ENCODE measurements around the gene SGO1. TPM values are rescaled to one million over a fixed set of nuclear protein-coding genes. Genes with fewer than 3 reads are reported as not detected.

The SGO1 gene
- 1 to 10 TPM; 1.6 to 6.6 (median 2.1) TPM for total RNA-seq
- long read RNA-seq, donor 1, result 0 reads
- long read RNA-seq, donor 2, partial matches to known transcripts, result 3 of 5 reads
- long read RNA-seq, donor 2, other reads (novel, unspliced or antisense), result 2 of 5 reads

DNA sequence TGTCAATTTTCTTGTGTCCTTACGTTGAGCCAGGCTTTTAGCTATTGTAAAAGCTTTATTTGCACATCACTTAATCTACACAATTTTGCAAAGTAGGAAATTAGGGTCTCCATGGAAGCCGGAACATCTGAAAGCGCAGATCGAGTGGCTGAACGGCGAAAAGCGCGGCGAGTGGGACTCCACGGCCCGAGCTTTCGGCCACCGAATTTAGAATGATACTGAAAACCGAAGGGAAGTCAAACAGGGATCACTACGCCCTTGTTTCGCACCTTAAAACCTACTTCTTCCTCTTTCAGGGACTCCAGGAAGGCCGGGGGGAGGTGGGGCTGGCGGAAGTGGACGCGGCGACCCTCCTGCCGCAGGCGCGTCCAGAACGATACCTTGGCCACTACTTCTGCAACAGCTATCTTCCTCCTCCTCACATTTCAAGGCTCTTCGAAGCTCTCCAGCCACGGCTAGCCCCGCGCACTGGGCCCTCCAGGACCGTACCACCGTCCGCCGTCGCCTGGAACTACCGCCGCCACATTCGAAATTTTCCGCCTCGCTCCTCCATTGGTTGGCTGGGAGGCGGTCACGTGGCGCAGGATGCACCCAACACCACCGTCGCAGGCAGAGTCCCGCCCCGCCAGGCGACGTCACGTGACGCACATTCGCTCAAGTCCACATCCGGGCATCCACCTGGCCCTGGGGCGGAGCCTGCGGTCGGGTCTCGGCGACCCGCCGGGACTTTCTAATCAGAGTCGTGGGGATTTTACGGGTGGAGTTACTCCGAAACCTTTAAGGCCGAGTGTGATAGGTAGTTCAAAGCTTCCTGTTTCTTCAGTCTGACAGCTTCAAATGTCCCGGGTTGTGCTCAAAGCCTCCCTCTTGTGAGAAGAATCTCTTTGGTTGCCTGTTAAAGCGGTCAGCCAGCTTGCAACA is at the start of gene SGO1:
TSS of gene SGO1 (minus strand) at position 528 of the 921 bp plus-strand sequence. CDS start 2,179 bp downstream, outside the sequence.
- Histone ChIP-seq H3K4me3 (peak within 1 kb of the TSS; percentile 52), H3K4me1 (ENCODE audit: low read depth) (peaks cover 13% of the 10 kb centered on the region), H3K36me3 (ENCODE audit: low read depth) (no peaks in the 10 kb centered on the region), H3K9me3 (no peaks in the 10 kb centered on the region)
- peak; percentile 100 for DNase-seq
- TF ChIP-seq, protein P1, sequence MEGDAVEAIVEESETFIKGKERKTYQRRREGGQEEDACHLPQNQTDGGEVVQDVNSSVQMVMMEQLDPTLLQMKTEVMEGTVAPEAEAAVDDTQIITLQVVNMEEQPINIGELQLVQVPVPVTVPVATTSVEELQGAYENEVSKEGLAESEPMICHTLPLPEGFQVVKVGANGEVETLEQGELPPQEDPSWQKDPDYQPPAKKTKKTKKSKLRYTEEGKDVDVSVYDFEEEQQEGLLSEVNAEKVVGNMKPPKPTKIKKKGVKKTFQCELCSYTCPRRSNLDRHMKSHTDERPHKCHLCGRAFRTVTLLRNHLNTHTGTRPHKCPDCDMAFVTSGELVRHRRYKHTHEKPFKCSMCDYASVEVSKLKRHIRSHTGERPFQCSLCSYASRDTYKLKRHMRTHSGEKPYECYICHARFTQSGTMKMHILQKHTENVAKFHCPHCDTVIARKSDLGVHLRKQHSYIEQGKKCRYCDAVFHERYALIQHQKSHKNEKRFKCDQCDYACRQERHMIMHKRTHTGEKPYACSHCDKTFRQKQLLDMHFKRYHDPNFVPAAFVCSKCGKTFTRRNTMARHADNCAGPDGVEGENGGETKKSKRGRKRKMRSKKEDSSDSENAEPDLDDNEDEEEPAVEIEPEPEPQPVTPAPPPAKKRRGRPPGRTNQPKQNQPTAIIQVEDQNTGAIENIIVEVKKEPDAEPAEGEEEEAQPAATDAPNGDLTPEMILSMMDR (IDR thresholded peaks at IDR 0.05), result peak; percentile 6
- intact Hi-C loops (cut with DNase I, micrococcal nuclease), result no loop called here
- ATAC-seq, result peak; percentile 99

DNA sequence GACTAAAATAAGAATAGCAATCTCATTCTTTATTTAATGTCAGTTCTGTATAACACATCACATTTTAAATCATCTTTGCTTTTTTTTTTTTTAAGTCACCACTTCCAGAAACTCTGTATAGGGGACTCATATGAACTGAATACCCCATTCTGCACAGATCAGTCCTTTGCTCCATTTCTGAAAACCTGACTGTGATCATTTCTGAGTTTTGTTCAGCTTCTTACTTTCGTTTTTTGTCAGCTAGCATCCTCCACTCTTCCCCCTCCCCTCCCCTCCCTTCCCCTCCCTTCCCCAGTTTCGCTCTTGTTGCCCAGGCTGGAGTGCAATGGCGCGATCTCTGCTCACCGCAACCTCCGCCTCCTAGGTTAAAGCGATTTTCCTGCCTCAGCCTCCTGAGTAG is 49.8 kb upstream of the SGO1 start:
- H3K4me1 ChIP-seq (ENCODE audit: low read depth), result no peaks in the 10 kb centered on the region
- TF ChIP-seq, protein P1 (IDR thresholded peaks at IDR 0.05), result no peak
- H3K9me3 ChIP-seq, result no peaks in the 10 kb centered on the region
- intact Hi-C loops (cut with DNase I, micrococcal nuclease), result no loop called here
- no peak overlapping the region for H3K4me3 ChIP-seq
- ATAC-seq, result no peak
- H3K36me3 ChIP-seq (ENCODE audit: low read depth), result no peaks in the 10 kb centered on the region
- no peak for DNase-seq

DNA sequence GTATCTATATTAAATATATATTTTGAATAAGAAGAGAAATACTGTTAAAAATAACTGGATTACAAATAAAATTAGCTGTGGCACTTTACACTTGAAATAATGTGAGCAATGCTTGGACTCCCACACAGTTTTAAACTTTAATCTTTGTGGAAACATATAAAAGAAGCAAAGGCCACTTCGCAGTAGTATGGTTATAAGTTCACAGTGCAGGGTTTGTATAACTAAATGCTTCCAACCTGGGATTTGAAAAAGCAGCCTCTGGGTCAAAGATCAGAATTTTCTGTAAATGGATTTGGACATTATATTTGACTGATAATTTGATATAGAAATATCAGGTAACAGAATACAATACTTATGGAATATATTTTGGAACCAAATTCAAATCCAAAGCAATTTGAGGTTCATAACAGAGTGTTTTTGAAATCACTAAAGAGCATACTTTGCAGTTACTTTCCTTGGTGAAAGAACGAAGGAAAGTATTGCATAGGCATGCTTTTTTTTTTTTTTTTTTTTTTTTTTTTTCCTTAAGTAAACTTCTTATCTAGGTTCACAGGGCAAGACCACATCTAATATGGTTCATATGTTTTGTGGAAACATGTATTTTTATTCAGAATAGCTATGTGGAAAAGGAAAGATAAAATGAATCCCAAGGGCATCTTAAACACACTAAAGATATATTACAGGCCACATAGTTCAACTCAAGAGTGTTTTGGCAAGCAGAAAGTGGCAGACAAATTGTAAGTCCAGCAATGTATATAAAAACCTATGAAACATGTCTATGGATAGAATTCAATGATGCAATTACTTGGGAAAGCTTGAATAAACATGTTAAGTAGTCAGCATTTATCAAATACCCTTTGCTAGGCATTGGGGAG is 47.1 kb upstream of the SGO1 start:
- TF ChIP-seq, protein P1 (IDR thresholded peaks at IDR 0.05), result no peak
- Histone ChIP-seq H3K4me1 (ENCODE audit: low read depth) (no peaks in the 10 kb centered on the region), H3K36me3 (ENCODE audit: low read depth) (no peaks in the 10 kb centered on the region), H3K9me3 (no peaks in the 10 kb centered on the region), H3K4me3 (no peak overlapping the region)
- ATAC-seq, result no peak
- no peak for DNase-seq
- intact Hi-C loops (cut with DNase I, micrococcal nuclease), result no loop called here

DNA sequence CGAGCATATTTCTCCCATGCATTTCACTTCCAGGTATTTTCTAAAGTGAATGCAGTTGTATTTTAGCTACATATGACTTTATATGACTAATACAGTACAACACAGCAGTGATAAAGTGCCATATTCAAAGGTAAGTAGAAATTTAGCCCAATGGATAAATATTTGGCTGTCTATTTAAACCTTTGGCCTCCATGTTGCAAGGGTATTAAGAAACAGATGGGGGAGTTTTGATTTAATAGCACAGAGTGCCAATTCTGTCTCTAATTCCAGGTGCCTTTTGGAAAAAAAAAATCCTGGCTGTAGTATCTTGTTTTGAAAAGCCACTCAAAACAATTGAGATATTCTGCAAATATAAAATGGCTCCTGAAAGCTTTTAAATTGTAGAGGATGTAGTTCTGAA is 44.9 kb upstream of the SGO1 start:
- DNase-seq (no peak), ATAC-seq (no peak)
- Histone ChIP-seq H3K9me3 (no peaks in the 10 kb centered on the region), H3K4me1 (ENCODE audit: low read depth) (no peaks in the 10 kb centered on the region), H3K4me3 (no peak overlapping the region), H3K36me3 (ENCODE audit: low read depth) (no peaks in the 10 kb centered on the region)
- intact Hi-C loops (cut with DNase I, micrococcal nuclease), result no loop called here
- TF ChIP-seq, protein P1 (IDR thresholded peaks at IDR 0.05), result no peak

DNA sequence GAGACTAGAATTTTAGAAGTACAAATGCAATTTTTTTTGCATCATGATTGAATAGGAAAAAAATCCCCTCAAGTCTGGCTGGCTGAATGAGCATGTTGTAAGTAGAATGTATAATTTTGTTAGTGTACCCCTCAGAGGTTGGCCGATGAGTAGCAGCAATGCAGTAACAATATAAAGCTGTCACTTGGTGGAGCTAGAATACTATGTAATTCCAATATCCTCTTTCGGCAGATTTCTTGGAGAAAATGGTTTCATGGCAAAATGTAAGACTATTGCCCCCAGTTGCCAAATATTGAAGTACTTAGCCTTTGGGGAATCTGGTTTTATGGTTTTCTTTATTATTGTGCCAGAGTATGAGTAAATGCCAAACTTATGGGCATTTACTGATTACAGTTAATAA is 39.8 kb upstream of the SGO1 start:
- H3K9me3 ChIP-seq, result no peaks in the 10 kb centered on the region
- no peaks in the 10 kb centered on the region for H3K4me1 ChIP-seq (ENCODE audit: low read depth)
- DNase-seq, result no peak
- TF ChIP-seq, protein P1 (IDR thresholded peaks at IDR 0.05), result no peak
- intact Hi-C loops (cut with DNase I, micrococcal nuclease), result no loop called here
- no peak for ATAC-seq
- H3K36me3 ChIP-seq (ENCODE audit: low read depth), result no peaks in the 10 kb centered on the region
- no peak overlapping the region for H3K4me3 ChIP-seq
